A673 (cell line): ENCODE measurements around the gene BEST4. TPM values are rescaled to one million over a fixed set of nuclear protein-coding genes. Genes with fewer than 3 reads are reported as not detected.

Experiments
- BruUV-seq: library from RNA; stranded (reverse); fragments of 400-500 nt; replicated peaks from 2 replicates; lab custom pipeline; 2021; lab: Mats Ljungman, UMichigan
- CTCF ChIA-PET: fragments of 300-600 bp; sonication (Branson Sonifier 250); formaldehyde crosslinking; loops from one replicate; lab custom pipeline; 2022; ENCODE audit warnings: antibody characterized with exemption; lab: Charles Lee
- POLR2A ChIA-PET: fragments of 300-600 bp; sonication (Branson Sonifier 250); formaldehyde crosslinking; loops from one replicate; lab custom pipeline; 2022; ENCODE audit warnings: antibody characterized with exemption; ENCODE audit not compliant: low non-redundant PET; lab: Charles Lee
- DNase-seq: peaks from one replicate; pipeline ENCODE4 v3.0.0-alpha.2; 2015; ENCODE audit warnings: low spot score
- H3K27ac ChIP-seq: fragments of 200-600 bp; sonication (generic); 2 replicates; pipeline ENCODE4 v1.5.1; 2016; ENCODE audit warnings: mixed run types, low read depth, mild to moderate bottlenecking, mixed read lengths, antibody characterized with exemption, low read length; ENCODE audit not compliant: poor library complexity, severe bottlenecking
- H3K27me3 ChIP-seq: fragments of 200-600 bp; sonication (generic); replicated peaks from 2 replicates; pipeline ENCODE4 v1.6.1; 2017; ENCODE audit warnings: mixed run types, low read depth, mild to moderate bottlenecking, mixed read lengths, antibody characterized with exemption, low read length; ENCODE audit not compliant: insufficient read depth, poor library complexity
- H3K36me3 ChIP-seq: fragments of 200-600 bp; sonication (generic); 2 replicates; pipeline ENCODE4 v1.6.1; 2016; ENCODE audit warnings: mixed run types, mild to moderate bottlenecking, mixed read lengths, antibody characterized with exemption, low read length; ENCODE audit not compliant: insufficient read depth, poor library complexity, severe bottlenecking
- H3K4me1 ChIP-seq: fragments of 200-600 bp; sonication (generic); 2 replicates; pipeline ENCODE4 v1.6.1; 2017; ENCODE audit warnings: mixed run types, mild to moderate bottlenecking, mixed read lengths, antibody characterized with exemption, low read length; ENCODE audit not compliant: insufficient read depth, poor library complexity, severe bottlenecking
- H3K4me3 ChIP-seq: fragments of 200-600 bp; sonication (generic); 2 replicates; pipeline ENCODE4 v1.5.1; 2016; ENCODE audit warnings: low read depth, mixed run types, mild to moderate bottlenecking, mixed read lengths, low read length; ENCODE audit not compliant: poor library complexity, severe bottlenecking
- H3K9me3 ChIP-seq: fragments of 200-600 bp; sonication (generic); 2 replicates; pipeline ENCODE4 v1.6.1; 2016; ENCODE audit warnings: mixed run types, low read depth, mild to moderate bottlenecking, mixed read lengths, antibody characterized with exemption, low read length; ENCODE audit not compliant: poor library complexity, severe bottlenecking
- CTCF ChIP-seq: fragments of 300-800, 200-600 bp; sonication (generic); conservative IDR thresholded peaks from 2 replicates; pipeline ENCODE4 v1.5.1; 2017; ENCODE audit warnings: low read depth, mild to moderate bottlenecking, antibody characterized with exemption, low read length, moderate library complexity, mixed read lengths
- EZH2 ChIP-seq: fragments of 200-600 bp; sonication (generic); IDR thresholded peaks from 2 replicates; pipeline ENCODE4 v1.6.1; 2017; ENCODE audit warnings: borderline replicate concordance, low read depth, mild to moderate bottlenecking, mixed read lengths, antibody characterized with exemption, low read length; ENCODE audit not compliant: poor library complexity, severe bottlenecking
- intact Hi-C: fragments of 100-400 bp; cut with micrococcal nuclease; formaldehyde crosslinking; loops from one replicate; pipeline ENCODE4 v1.10.0; 2022; ENCODE audit not compliant: unreplicated experiment
- total RNA-seq: library from RNA; stranded (reverse); gene quantifications from 2 replicates; pipeline ENCODE4 v1.2.3, GENCODE V29; 2021

BEST4 gene
- total RNA-seq, 1 experiment from 2014 or later = not detected

DNA sequence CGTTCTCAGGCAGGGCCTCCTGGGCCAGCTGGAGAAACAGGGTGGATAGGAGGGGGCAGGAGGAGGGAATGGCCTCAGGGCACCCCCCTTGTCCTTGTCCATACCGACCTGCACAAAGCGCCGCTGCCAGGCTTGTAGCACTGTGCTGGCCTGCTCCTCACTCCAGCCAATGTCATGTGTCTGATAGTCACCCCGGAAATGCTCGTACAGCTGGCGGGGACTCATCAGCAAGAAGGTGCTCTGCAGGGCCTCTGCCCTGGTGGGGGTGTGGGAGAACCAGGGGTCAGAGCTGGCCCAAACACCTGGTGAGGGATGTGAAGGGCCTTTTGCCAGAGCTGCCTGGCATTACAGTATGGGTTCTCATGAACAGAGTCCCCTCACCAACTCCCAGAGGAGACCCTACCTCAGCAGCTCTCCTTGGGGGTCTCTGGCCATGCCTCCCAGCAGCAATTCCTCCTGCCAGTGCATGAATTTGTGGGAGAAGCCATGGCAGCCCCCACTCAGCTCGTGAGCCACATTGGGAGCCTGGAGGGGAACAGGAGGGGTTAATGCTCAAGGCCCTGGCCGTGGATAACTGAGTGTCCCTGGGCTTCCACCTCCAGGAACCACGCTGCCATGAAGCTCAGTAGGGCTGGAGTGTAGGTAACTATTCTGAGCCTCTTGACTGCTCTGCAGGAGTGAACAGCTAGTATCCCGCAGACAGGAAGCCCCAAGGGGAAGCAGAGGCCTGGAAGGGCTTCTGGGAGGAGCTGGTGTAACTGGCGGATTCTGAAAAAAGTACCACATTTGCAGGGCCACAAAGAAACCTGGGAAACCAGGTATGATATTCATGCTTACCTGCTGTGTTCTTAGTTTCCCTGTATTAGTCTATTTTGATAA is 41.8 kb upstream of the BEST4 start:
- no peaks in the 10 kb centered on the region for H3K27me3 ChIP-seq
- CTCF ChIA-PET = interaction anchor here (0.5 to 1.1 kb wide), 3 partner anchors 30 to 474 kb away, joined by 3 to 7 read pairs (median 7); partner anchors contain the start of gene PLK3
- intact Hi-C loops = loop anchor here (10.0 kb wide), 1 partner anchor 155 kb away; the partner anchor contains the start of gene EIF2B3

DNA sequence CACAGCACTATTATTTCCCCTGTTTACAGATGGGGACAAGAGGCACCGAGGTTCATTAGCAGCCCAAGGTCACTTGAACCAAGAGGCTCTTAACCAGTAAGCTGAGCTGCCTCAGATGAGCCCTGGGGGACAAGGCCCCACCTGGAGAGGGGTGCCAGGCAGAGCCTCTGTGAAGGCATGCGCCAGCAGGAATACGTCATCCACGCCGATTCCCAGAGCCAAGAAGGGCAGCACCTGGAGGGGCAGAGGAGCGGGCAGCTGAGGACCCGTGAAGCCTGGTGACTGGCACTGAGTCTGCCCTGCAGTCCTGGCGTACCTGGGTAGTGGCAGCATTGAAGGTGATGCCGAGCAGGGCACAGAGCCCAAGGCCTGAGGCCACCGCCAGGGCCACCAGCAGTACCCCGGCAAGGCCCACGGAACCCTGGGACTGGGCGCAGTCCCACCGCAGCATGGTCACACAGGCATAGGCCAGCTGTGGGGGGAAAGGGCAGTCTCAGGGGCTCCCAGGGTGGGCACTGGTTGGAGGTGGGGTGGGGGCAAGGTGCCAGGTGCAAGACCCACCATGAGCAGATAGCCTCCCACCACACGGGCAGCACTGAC is 41.0 kb upstream of the BEST4 start:
- no TSS peak for BruUV-seq
- no peak for DNase-seq
- no peaks in the 10 kb centered on the region for H3K36me3 ChIP-seq
- POLR2A ChIA-PET = no interaction called here
- TF ChIP-seq EZH2 = no peak
- no peak for TF ChIP-seq CTCF
- H3K9me3 ChIP-seq = no peaks in the 10 kb centered on the region
- H3K4me1 ChIP-seq = peaks cover 13% of the 10 kb centered on the region
- no peak overlapping the region for H3K4me3 ChIP-seq
- H3K27me3 ChIP-seq = no peaks in the 10 kb centered on the region
- intact Hi-C loops = no loop called here
- CTCF ChIA-PET = interaction anchor here (0.5 kb wide), 1 partner anchor 474 kb away, joined by 7 read pairs; no protein-coding TSS in a partner anchor
- no peak overlapping the region for H3K27ac ChIP-seq

More for the DNA sequence above, 41.8 kb upstream of the BEST4 start:
- no peak overlapping the region for H3K27ac ChIP-seq
- H3K4me1 ChIP-seq = peaks cover 13% of the 10 kb centered on the region
- no peaks in the 10 kb centered on the region for H3K36me3 ChIP-seq
- H3K9me3 ChIP-seq = no peaks in the 10 kb centered on the region
- DNase-seq = no peak
- no TSS peak for BruUV-seq
- POLR2A ChIA-PET = no interaction called here
- TF ChIP-seq EZH2 (no peak), CTCF (no peak)
- H3K4me3 ChIP-seq = no peak overlapping the region

DNA sequence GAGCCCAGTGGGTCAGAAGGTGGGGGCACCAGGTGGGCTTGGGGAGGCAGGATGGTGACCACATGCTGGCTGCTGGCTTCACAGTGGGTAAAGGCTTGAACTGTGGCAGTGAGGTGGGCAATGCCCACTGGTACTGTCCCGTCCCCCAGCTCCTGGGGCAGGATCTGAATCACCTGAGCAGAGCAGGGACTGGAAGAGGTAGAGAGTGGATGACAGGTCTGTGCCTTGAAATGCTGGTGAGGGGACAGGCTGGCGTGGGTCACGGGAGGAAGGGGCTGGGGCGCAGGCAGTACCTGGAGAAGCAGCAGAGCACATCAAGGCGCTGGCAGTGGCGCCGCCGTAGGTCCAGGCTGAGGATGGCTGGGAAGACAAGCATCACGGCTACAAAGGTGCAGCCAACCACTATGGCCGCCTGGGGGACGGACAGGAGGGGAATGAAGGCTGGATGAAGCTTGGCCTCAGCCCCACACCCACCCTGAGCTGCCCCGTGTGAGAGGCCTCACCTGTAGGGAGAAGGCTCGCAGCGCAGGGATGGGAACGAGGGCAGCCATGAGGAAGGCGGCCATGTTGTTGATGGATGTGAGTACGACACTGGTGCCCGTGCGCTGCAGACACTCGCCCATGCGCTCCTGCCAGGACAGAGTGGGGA is 40.2 kb upstream of the BEST4 start:
- Histone ChIP-seq H3K27ac (no peak overlapping the region), H3K27me3 (no peaks in the 10 kb centered on the region), H3K4me1 (peaks cover 13% of the 10 kb centered on the region), H3K36me3 (no peaks in the 10 kb centered on the region), H3K4me3 (no peak overlapping the region), H3K9me3 (no peaks in the 10 kb centered on the region)
- POLR2A ChIA-PET = no interaction called here
- intact Hi-C loops = no loop called here
- CTCF ChIA-PET = no interaction called here
- DNase-seq = no peak
- no peak for TF ChIP-seq EZH2
- no peak for TF ChIP-seq CTCF
- BruUV-seq = no TSS peak
